Lung (tissue), 12 donors: ENCODE measurements around the gene PARG. TPM values are rescaled to one million over a fixed set of nuclear protein-coding genes. Genes with fewer than 3 reads are reported as not detected.
"Not testable (repeated sequence)": the region's sequence is repeated elsewhere in the genome, so short reads cannot be mapped to it uniquely, and the experiment has no call there.

Source experiments
- ATAC-seq: fragments of 200-7000 bp; cut with Tn5 transposase; one replicate; pipeline ENCODE4 v1.9.1; 2020; ENCODE audit warnings: moderate number of reproducible peaks; ENCODE audit not compliant: insufficient read depth, low FRiP score
- DNase-seq, 3 donors: peaks; one replicate each; pipeline ENCODE4 v3.0.0-alpha.2; 2013 to 2017
- H3K27ac ChIP-seq, 2 donors: one replicate each; pipeline ENCODE4 v1.5.1; 2013; ENCODE audit warnings: mild to moderate bottlenecking in 2 of 2, moderate library complexity in 2 of 2, control low read depth in 1 of 2, inconsistent platforms in 1 of 2, low read depth in 1 of 2, low read length in 1 of 2
- H3K27me3 ChIP-seq, 3 donors: one replicate each; pipeline ENCODE4 v1.5.1; 2013; ENCODE audit warnings: low read length in 2 of 3; ENCODE audit not compliant: control insufficient read depth in 3 of 3, insufficient read depth in 3 of 3
- H3K36me3 ChIP-seq, 4 donors: one replicate each; pipeline ENCODE4 v1.5.1; 2013; ENCODE audit warnings: low read length in 4 of 4, mild to moderate bottlenecking in 1 of 4, moderate library complexity in 1 of 4; ENCODE audit not compliant: control insufficient read depth in 4 of 4, insufficient read depth in 4 of 4
- H3K4me1 ChIP-seq, 5 donors: one replicate each; pipeline ENCODE4 v1.5.1; 2013; ENCODE audit warnings: low read length in 5 of 5, mild to moderate bottlenecking in 2 of 5, moderate library complexity in 1 of 5; ENCODE audit not compliant: control insufficient read depth in 5 of 5, insufficient read depth in 5 of 5
- H3K4me3 ChIP-seq: one replicate; pipeline ENCODE4 v1.5.1; 2013; ENCODE audit warnings: mild to moderate bottlenecking, control low read depth, moderate library complexity
- H3K9ac ChIP-seq, 2 donors: one replicate each; pipeline ENCODE4 v1.5.1; 2013; ENCODE audit warnings: low read length in 2 of 2, control low read depth in 1 of 2; ENCODE audit not compliant: insufficient read depth in 1 of 2
- H3K9me3 ChIP-seq, 4 donors: one replicate each; pipeline ENCODE4 v1.5.1; 2013; ENCODE audit warnings: low read length in 3 of 4, mild to moderate bottlenecking in 1 of 4, moderate library complexity in 1 of 4; ENCODE audit not compliant: control insufficient read depth in 4 of 4, insufficient read depth in 3 of 4
- WGBS, 2 donors: extraction: QIAGEN DNeasy Blood & Tissue Kit; methylation state at CpG; one replicate each; pipeline ENCODE4 v1.1.7; 2013; 5-methylcytosine and 5-hydroxymethylcytosine counted together
- polyA plus RNA-seq, 2 donors: library from polyadenylated mRNA; stranded (reverse); fragments of 200-250 nt; gene quantifications; one replicate each; pipeline ENCODE4 v1.2.1, GENCODE V29; 2013
- total RNA-seq, 2 donors: library from RNA; depleted of rRNA in 1 of 2; stranded (reverse); fragments of >200 nt in 1 of 2; gene quantifications; one replicate each; pipeline ENCODE4 v1.2.1, GENCODE V29; 2014 to 2021
- TF ChIP-seq, protein P1 (sequence below): IDR thresholded peaks from 2 replicates; pipeline ENCODE4 v1.5.1; 2012; ENCODE audit warnings: mild to moderate bottlenecking; ENCODE audit errors: control extremely low read depth, extremely low read depth
- donor health status: control.
- donor health status: control.
- donor health status: Bipolar disorder and iron deficiency.
- donor health status: healthy.
- donor health status: DM: yes; HTN: yes; CAD: no.

Gene PARG
- total and polyA plus RNA-seq, 4 donors: 4.9 to 55.7 (median 17.2) TPM

DNA sequence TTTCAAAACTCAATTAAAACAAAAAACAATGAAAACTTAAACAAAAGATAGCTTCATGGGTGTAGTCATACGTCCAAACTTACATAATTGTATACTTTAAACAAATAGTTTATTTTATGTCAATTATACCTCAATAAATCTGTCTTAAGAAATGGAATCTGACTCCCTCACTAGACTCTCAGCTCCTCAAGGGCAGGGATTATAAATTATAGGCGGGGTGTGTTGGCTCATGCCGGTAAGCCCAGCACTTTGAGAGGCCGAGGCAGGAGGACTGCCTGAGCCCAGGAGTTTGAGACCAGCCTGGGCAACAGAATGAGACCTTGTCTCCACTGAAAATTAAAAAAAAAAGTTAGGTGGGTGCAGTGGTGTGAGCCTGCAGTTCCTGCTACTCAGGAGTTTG, 92.3 kb downstream of the PARG start:
- H3K27me3 ChIP-seq, H3K4me1 ChIP-seq, H3K4me3 ChIP-seq, DNase-seq, H3K27ac ChIP-seq, H3K9ac ChIP-seq, H3K9me3 ChIP-seq, ATAC-seq, H3K36me3 ChIP-seq: not testable (repeated sequence)
- 80 to 86% methylated on average over 4 of the region's 4 CpGs for WGBS, 2 donors

DNA sequence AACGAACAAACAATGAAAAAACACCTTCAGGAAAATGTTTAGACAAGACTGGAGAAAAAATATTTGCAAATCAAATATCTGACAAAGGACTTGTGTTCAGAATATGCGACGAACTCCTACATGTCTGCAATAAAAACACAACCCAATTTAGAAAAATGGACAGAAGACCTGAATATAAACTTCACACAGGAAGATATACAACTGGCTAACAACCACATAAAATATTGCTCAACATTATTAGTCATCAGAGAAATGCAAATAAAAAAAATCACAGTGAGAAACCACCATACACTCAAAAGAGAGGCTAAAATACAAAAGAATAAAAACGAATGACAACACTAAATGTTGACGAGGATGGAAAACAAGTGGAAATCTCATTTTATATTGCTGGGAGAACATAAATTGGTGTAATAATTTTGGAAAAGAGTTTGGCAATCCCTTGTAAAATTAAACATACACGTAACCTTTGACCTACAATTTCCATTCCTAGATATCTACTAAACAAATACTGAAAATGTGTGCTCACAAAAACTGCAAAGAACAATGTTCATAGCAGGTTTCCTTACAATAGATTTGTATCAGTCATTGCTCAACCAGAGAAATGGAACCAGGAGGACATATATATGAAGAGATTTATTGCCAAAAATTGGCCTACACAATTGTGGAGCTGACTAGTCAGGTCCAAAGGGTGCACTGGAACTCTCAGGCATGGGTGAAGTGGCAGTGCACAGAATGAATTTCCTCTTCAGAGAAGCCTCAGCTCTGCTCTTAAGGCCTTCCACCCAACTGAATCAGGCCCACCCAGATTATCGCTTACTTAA, 96.8 kb downstream of the PARG start:
- Histone ChIP-seq H3K9me3 (no peaks in the 10 kb centered on the region), H3K4me3 (no peak overlapping the region), H3K36me3 (peaks cover 3 to 10% (median 5%) of the 10 kb centered on the region in 4 donors), H3K4me1 (no peaks in the 10 kb centered on the region), H3K27ac (no peak overlapping the region), H3K27me3 (no peaks in the 10 kb centered on the region), H3K9ac (no peak overlapping the region)
- 92 to 97% methylated on average over 7 of the region's 7 CpGs for WGBS, 2 donors
- DNase-seq (peak in 1 of 3 donors; percentile 3), ATAC-seq (no peak)
- TF ChIP-seq, protein P1, sequence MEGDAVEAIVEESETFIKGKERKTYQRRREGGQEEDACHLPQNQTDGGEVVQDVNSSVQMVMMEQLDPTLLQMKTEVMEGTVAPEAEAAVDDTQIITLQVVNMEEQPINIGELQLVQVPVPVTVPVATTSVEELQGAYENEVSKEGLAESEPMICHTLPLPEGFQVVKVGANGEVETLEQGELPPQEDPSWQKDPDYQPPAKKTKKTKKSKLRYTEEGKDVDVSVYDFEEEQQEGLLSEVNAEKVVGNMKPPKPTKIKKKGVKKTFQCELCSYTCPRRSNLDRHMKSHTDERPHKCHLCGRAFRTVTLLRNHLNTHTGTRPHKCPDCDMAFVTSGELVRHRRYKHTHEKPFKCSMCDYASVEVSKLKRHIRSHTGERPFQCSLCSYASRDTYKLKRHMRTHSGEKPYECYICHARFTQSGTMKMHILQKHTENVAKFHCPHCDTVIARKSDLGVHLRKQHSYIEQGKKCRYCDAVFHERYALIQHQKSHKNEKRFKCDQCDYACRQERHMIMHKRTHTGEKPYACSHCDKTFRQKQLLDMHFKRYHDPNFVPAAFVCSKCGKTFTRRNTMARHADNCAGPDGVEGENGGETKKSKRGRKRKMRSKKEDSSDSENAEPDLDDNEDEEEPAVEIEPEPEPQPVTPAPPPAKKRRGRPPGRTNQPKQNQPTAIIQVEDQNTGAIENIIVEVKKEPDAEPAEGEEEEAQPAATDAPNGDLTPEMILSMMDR: no peak

DNA sequence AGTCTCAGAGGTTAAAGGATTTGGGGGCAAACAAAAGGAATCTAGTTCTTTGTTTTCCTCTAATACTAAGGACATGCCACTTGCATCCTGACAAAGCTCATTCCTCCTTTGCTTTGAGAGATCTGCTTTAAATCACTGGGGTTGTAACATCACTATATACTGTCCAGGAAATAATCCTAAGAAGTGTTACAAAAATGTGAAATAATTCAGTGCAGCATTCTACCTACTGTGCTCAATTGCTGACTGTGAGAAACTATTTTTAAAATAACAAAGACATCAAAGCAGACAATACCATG, 99.5 kb downstream of the PARG start:
- not testable (repeated sequence) for H3K4me3 ChIP-seq, H3K4me1 ChIP-seq, H3K27me3 ChIP-seq, H3K9ac ChIP-seq, H3K27ac ChIP-seq, H3K9me3 ChIP-seq, ATAC-seq, DNase-seq
- peaks cover 6 to 12% (median 10%) of the 10 kb centered on the region in 4 donors for H3K36me3 ChIP-seq

DNA sequence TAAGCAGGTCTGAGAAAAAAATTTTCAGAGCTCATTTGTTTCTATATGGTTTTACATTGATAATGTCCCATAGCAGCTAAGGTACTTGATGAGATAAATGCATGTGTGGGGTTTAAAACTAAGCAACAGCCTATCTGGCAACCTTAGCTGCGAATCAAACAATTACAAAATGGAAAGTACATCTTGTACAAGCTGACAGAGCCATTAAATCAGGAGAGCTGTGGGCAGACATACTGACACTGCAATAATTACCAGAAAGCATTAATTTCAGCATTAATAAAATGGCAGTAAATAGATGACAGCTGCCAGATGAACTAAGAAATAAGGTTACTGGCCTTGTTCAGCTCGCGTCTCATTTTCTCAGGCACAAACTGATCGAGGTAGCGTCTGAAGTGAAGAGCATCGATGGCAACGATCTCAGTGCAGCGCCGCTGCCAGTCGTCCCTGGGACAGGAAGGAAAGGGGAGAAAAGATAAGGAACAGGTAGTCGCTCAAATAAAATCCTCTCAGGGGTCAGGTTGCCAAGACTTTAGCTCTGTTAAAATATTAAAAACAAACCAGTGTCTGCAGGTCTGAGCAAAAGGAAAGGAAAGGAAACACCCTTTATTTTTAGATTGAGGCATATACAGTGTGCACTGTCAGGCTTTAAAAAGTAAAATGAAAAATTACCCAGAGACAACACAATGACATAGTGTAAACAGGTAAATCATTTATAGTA, 100.1 kb downstream of the PARG start:
- 70 to 80% methylated on average over 11 of the region's 11 CpGs for WGBS, 2 donors
- ATAC-seq (no peak), DNase-seq (no peak)
- Histone ChIP-seq H3K27ac (no peak overlapping the region), H3K9ac (no peak overlapping the region), H3K4me1 (no peaks in the 10 kb centered on the region), H3K9me3 (no peaks in the 10 kb centered on the region), H3K27me3 (no peaks in the 10 kb centered on the region), H3K36me3 (peaks cover 6 to 12% (median 10%) of the 10 kb centered on the region in 4 donors), H3K4me3 (no peak overlapping the region)
- TF ChIP-seq, protein P1: no peak
